A549 (cell line): ENCODE results near the gene SLC23A2. TPM values are rescaled to one million over a fixed set of nuclear protein-coding genes. Genes with fewer than 3 reads are reported as not detected.
"Not testable (repeated sequence)": the region's sequence is repeated elsewhere in the genome, so short reads cannot be mapped to it uniquely, and the experiment has no call there.

Experiments
- ATAC-seq, 2 experiments: fragments of 200-7000 bp in 1 of 2; fragments of >200 bp in 1 of 2; cut with Nextera tagmentation in 1 of 2; cut with Tn5 transposase in 1 of 2; 3 replicates each; pipeline versions ENCODE4 v1.8.0 to v1.9.1; 2018 to 2020; ENCODE audit warnings: mild to moderate bottlenecking in 1 of 2, moderate library complexity in 1 of 2
- CTCF ChIA-PET: fragments of 300-600 bp; sonication (Branson Sonifier 250); formaldehyde crosslinking; extraction: SDS; loops from one replicate; lab custom pipeline; 2021; ENCODE audit warnings: antibody characterized with exemption, inconsistent platforms; lab: Yijun Ruan, JAX
- POLR2A ChIA-PET: fragments of 350-600 bp; formaldehyde crosslinking; extraction: SDS; loops from one replicate; lab custom pipeline; 2021; ENCODE audit warnings: antibody characterized with exemption, inconsistent platforms; lab: Yijun Ruan, JAX
- DNase-seq, 2 experiments: peaks; one replicate each; pipeline versions ENCODE4 v3.0.0 to v3.0.0-alpha.2; 2011 to 2016; ENCODE audit warnings: low read depth in 1 of 2, low spot score in 1 of 2
- FAIRE-seq: peaks from 2 replicates; lab custom pipeline; 2011; peaks lifted over from hg19 to GRCh38; lab: Jason Lieb, UNC
- H3K27ac ChIP-seq, 2 experiments: fragments of >200 bp; sonication (Bioruptor Twin); formaldehyde crosslinking; 3 replicates each; pipeline ENCODE4 v1.5.1; 2016 to 2017
- H3K4me1 ChIP-seq: fragments of >200 bp; sonication (Bioruptor Twin); formaldehyde crosslinking; 3 replicates; pipeline ENCODE4 v1.6.1; 2016
- H3K4me2 ChIP-seq: fragments of >200 bp; sonication (Bioruptor Twin); formaldehyde crosslinking; 3 replicates; pipeline ENCODE4 v1.6.1; 2016
- H3K4me3 ChIP-seq: fragments of >200 bp; sonication (Bioruptor Twin); formaldehyde crosslinking; 3 replicates; pipeline ENCODE4 v1.5.1; 2016
- H3K9me3 ChIP-seq: fragments of >200 bp; sonication (Bioruptor Twin); formaldehyde crosslinking; 3 replicates; pipeline ENCODE4 v1.6.1; 2016
- CBX8 ChIP-seq: fragments of 200-600 bp; sonication (generic); IDR thresholded peaks from 2 replicates; pipeline ENCODE4 v1.6.1; 2016
- EHF ChIP-seq: fragments of 250-450 bp; sonication (Bioruptor Pico); IDR thresholded peaks from 2 replicates; pipeline ENCODE4 v1.5.0; 2020; ENCODE audit warnings: mild to moderate bottlenecking
- EHMT2 ChIP-seq: fragments of 200-600 bp; sonication (generic); IDR thresholded peaks from 2 replicates; pipeline ENCODE4 v1.6.1; 2016; ENCODE audit warnings: antibody characterized with exemption, low read depth, mild to moderate bottlenecking, moderate library complexity
- ELK1 ChIP-seq: fragments of 150-350 bp; IDR thresholded peaks from 2 replicates; pipeline ENCODE4 v1.6.1; 2014; ENCODE audit warnings: low read depth, mild to moderate bottlenecking, low read length
- EP300 ChIP-seq, 2 experiments: fragments of >200 bp; sonication (Bioruptor Twin); formaldehyde crosslinking; IDR thresholded peaks; 2 replicates in 1 of 2; 3 replicates in 1 of 2; pipeline ENCODE4 v1.6.1; 2016 to 2017
- ESRRA ChIP-seq: fragments of 150-350 bp; IDR thresholded peaks from 2 replicates; pipeline ENCODE4 v1.6.1; 2014; ENCODE audit warnings: mild to moderate bottlenecking, low read length, borderline replicate concordance
- FOSL2 ChIP-seq, 2 experiments: fragments of 450-650 bp in 1 of 2; fragments of >200 bp in 1 of 2; sonication (Bioruptor Twin) in 1 of 2; formaldehyde crosslinking; IDR thresholded peaks; 2 replicates each; pipeline versions ENCODE4 v1.5.0 to v1.6.1; 2016 to 2020; ENCODE audit warnings: mild to moderate bottlenecking in 1 of 2, moderate library complexity in 1 of 2
- GATA3 ChIP-seq: IDR thresholded peaks from 2 replicates; pipeline ENCODE4 v1.6.1; 2012; ENCODE audit warnings: borderline replicate concordance
- HMGXB4 ChIP-seq: fragments of 250-450 bp; sonication (Bioruptor Pico); IDR thresholded peaks from 2 replicates; pipeline ENCODE4 v1.5.0; 2021; ENCODE audit warnings: mild to moderate bottlenecking, moderate library complexity, borderline replicate concordance
- HOXA7 ChIP-seq: fragments of 250-450 bp; sonication (Bioruptor Pico); IDR thresholded peaks from 2 replicates; pipeline ENCODE4 v1.5.0; 2020; ENCODE audit warnings: mild to moderate bottlenecking, moderate library complexity
- HOXB5 ChIP-seq: fragments of 250-450 bp; sonication (Bioruptor Pico); IDR thresholded peaks from 2 replicates; pipeline ENCODE4 v1.5.0; 2020; ENCODE audit warnings: mild to moderate bottlenecking, moderate library complexity
- JUN ChIP-seq, 2 experiments: fragments of >200 bp; sonication (Bioruptor Twin); formaldehyde crosslinking; IDR thresholded peaks; 2 replicates in 1 of 2; 3 replicates in 1 of 2; pipeline ENCODE4 v1.6.1; 2016 to 2017
- JUNB ChIP-seq: fragments of >200 bp; sonication (Bioruptor Twin); formaldehyde crosslinking; IDR thresholded peaks from 2 replicates; pipeline ENCODE4 v1.6.1; 2016
- POLR2A ChIP-seq: IDR thresholded peaks from 2 replicates; pipeline ENCODE4 v1.6.1; 2012; ENCODE audit warnings: mild to moderate bottlenecking, low read length
- ZFP36 ChIP-seq: fragments of 450-650 bp; IDR thresholded peaks from 2 replicates; pipeline ENCODE4 v1.6.1; 2014; ENCODE audit warnings: borderline replicate concordance; ENCODE audit not compliant: partially characterized antibody
- ZSCAN20 ChIP-seq: fragments of 250-450 bp; sonication (Bioruptor Pico); IDR thresholded peaks from 2 replicates; pipeline ENCODE4 v1.8.0; 2022; ENCODE audit warnings: mild to moderate bottlenecking, moderate library complexity
- WGBS: methylation state at CpG from one replicate; pipeline ENCODE4 v1.1.6; 2017; ENCODE audit errors: missing lambda C conversion rate; 5-methylcytosine and 5-hydroxymethylcytosine counted together
- polyA plus RNA-seq, 4 experiments: library from polyadenylated mRNA; depleted of rRNA in 3 of 4; stranded (reverse); fragments of >200 nt; fragmentation: RNase III in 1 of 4; extraction: RNeasy Plus Mini Kit Qiagen cat#74134 plus additional on column Dnase treatment in 1 of 4; gene quantifications; 2 replicates in 3 of 4; 3 replicates in 1 of 4; pipeline ENCODE4 v1.2.3, GENCODE V29; 2011 to 2017
- TF ChIP-seq, protein P1 (sequence below): fragments of >200 bp; sonication (Bioruptor Twin); formaldehyde crosslinking; IDR thresholded peaks from 3 replicates; pipeline ENCODE4 v1.5.1; 2016

SLC23A2 gene
- polyA plus RNA-seq, 2 of the 4 experiments (the other 2 are of a cell fraction) = 13.1 to 47.8 TPM

GRCh38 chr20:4978050-4978918, 23.0 kb downstream of the SLC23A2 start (continued):
- TF ChIP-seq ELK1 (no peak), JUN (IDR thresholded peaks at IDR 0.05) (no peak)
- TF ChIP-seq, protein P1, sequence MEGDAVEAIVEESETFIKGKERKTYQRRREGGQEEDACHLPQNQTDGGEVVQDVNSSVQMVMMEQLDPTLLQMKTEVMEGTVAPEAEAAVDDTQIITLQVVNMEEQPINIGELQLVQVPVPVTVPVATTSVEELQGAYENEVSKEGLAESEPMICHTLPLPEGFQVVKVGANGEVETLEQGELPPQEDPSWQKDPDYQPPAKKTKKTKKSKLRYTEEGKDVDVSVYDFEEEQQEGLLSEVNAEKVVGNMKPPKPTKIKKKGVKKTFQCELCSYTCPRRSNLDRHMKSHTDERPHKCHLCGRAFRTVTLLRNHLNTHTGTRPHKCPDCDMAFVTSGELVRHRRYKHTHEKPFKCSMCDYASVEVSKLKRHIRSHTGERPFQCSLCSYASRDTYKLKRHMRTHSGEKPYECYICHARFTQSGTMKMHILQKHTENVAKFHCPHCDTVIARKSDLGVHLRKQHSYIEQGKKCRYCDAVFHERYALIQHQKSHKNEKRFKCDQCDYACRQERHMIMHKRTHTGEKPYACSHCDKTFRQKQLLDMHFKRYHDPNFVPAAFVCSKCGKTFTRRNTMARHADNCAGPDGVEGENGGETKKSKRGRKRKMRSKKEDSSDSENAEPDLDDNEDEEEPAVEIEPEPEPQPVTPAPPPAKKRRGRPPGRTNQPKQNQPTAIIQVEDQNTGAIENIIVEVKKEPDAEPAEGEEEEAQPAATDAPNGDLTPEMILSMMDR = no peak

DNA sequence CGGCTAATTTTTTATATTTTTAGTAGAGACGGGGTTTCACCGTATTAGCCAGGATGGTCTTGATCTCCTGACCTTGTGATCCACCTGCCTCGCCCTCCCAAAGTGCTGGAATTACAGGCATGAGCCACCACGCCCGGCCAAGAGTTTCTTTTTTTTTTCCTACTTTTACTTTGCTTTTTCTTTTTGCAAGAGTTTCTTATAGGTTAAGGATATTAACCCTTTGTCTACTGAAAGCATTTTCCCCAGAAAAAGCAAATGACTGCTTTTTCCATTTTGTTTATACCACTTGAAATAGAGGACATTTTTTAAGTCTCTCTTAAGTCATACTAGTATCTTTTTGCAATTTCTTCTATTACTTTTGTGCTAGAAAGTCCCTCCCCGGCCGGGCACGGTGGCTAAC, 25.3 kb downstream of the SLC23A2 start:
- POLR2A ChIA-PET, FAIRE-seq, H3K4me3 ChIP-seq, H3K4me2 ChIP-seq, ATAC-seq, DNase-seq, H3K9me3 ChIP-seq: not testable (repeated sequence)
- H3K27ac ChIP-seq = peak overlapping the region in 1 of 2 experiments; percentile 2; a peak in 1 of 6 replicates
- CTCF ChIA-PET = interaction anchor here (3.5 kb wide), 1 partner anchor 125 kb away, joined by 13 read pairs; no protein-coding TSS in a partner anchor
- H3K4me1 ChIP-seq = peaks cover 39% of the 10 kb centered on the region
- 73% methylated on average over 9 of the region's 9 CpGs for WGBS

DNA sequence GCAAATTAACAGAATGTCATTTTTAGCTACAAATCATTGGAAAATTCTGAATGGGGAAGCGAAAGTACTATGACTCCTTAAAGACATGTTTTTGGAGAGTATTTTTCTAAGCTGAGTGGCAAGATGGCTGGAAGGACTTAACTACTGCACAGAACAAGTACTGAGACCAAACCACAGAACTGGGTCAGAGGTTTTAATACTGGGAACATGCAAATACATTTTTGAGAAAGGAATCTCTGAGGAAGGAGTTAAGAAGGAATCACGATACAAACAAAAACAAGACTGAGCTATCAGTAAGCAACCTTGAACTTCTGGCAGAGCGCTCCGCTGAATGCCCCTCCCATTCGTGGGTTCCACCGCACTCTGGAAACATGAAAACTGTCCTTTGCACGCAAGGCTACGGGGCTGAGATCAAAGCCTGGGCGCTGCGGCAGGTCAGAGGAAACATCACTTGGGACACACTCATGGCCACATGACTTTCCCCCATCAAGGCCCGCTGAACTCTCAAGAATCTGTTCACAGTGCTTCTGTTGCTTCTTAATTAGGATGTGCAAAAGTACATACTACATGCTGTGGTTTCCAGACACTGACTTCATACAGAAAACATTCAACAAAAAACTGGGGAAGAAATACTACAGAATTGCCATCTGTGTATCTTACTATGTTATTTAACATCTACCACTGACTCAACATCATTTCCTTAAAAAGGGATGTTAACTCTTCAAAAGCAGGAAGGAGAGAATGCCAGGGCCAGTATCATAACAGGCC, 27.8 kb downstream of the SLC23A2 start:
- CTCF ChIA-PET = interaction anchor here (0.9 to 2.1 kb wide), 4 partner anchors 17 to 128 kb away, joined by 3 to 7 read pairs (median 4); no protein-coding TSS in a partner anchor
- ATAC-seq = peak; percentile 82 to 96
- H3K4me2 ChIP-seq = peak overlapping the region; percentile 75
- TF ChIP-seq JUNB (peak; percentile 32; the same call in 1 of the 2 replicates), FOSL2 (IDR thresholded peaks at IDR 0.05) (no peak), FOSL2 (CRISPR knock-in tag; IDR thresholded peaks at IDR 0.05) (peak; percentile 29), CBX8 (no peak), HOXA7 (CRISPR knock-in tag) (no peak), GATA3 (peak; percentile 11; the same call in 1 of the 2 replicates), ZSCAN20 (0 out of 2 replicates have a peak, but pooled peaks have one; percentile 11), HMGXB4 (CRISPR knock-in tag) (no peak), JUN (IDR thresholded peaks at IDR 0.05) (peak in 1 of 2 experiments; percentile 45; a peak in 2 of 5 replicates), EP300 (IDR thresholded peaks at IDR 0.05) (peak in 1 of 2 experiments; percentile 71; a peak in 2 of 5 replicates), HOXB5 (no peak), ZFP36 (no peak), EHMT2 (no peak), EHF (CRISPR knock-in tag) (no peak), POLR2A (no peak), ESRRA (no peak)
- TF ChIP-seq, protein P1 = no peak
- TF ChIP-seq, all 56 proteins: peak for 6
- 32% methylated on average over 11 of the region's 11 CpGs for WGBS
- no peak for FAIRE-seq
- H3K4me3 ChIP-seq = peak overlapping the region; percentile 25
- POLR2A ChIA-PET = interaction anchor here (0.9 kb wide), 1 partner anchor 93 kb away, joined by 3 read pairs; no protein-coding TSS in a partner anchor
- no peaks in the 10 kb centered on the region for H3K9me3 ChIP-seq
- H3K4me1 ChIP-seq = peaks cover 35% of the 10 kb centered on the region
- H3K27ac ChIP-seq = peak overlapping the region; percentile 69 to 79
- peak; percentile 51 to 79 for DNase-seq
